Testis (tissue), 2 donors: ENCODE data around the gene MACC1.

ENCODE experiments used
- POLR2A ChIP-seq: fragments of 450-650 bp; IDR thresholded peaks from one replicate; pipeline ENCODE4 v1.6.1; 2017; ENCODE audit warnings: antibody characterized with exemption, mild to moderate bottlenecking, moderate library complexity
- TF ChIP-seq, protein P1 (sequence below), 3 experiments: fragments of 450-650 bp in 2 of 3; fragments of 200-600 bp in 1 of 3; sonication (generic) in 1 of 3; IDR thresholded peaks; one replicate each; pipeline ENCODE4 v1.5.1; 2016 to 2019; ENCODE audit warnings: antibody characterized with exemption in 3 of 3, mild to moderate bottlenecking in 2 of 3, moderate library complexity in 1 of 3

DNA sequence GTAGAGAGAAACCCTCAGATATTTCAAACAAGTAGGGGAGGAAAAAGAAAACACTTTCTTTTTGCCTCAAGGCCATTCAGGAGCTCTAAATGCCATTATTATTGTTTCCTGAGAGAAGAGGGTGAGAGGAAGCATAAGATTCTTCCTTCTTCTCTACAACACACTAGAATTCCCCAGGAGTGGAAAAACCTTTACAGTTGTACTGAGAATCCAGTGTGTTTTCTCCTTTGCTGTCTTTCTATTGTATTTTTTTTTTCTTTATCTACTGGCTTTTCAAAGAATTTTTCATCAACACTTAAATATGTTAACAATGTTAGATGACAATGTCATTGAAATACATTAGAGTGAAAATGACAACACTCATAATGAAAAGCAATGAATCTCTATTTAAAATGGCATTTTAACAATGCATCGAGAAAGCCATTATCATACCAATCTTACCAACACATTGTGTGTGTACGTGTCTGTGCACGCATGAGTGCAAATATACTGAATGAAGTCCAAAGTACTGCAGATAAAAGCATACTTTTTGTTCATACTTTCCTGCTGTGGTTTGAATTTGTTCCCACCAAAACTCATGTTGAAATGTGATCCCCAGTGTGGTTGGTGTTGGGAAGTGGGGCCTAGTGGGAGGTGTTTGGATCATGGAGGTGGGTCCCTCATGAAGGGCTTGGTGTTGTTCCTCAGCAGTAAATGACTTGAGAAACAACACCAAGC, 24.2 kb upstream of the MACC1 start:
- TF ChIP-seq, protein P1, sequence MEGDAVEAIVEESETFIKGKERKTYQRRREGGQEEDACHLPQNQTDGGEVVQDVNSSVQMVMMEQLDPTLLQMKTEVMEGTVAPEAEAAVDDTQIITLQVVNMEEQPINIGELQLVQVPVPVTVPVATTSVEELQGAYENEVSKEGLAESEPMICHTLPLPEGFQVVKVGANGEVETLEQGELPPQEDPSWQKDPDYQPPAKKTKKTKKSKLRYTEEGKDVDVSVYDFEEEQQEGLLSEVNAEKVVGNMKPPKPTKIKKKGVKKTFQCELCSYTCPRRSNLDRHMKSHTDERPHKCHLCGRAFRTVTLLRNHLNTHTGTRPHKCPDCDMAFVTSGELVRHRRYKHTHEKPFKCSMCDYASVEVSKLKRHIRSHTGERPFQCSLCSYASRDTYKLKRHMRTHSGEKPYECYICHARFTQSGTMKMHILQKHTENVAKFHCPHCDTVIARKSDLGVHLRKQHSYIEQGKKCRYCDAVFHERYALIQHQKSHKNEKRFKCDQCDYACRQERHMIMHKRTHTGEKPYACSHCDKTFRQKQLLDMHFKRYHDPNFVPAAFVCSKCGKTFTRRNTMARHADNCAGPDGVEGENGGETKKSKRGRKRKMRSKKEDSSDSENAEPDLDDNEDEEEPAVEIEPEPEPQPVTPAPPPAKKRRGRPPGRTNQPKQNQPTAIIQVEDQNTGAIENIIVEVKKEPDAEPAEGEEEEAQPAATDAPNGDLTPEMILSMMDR (IDR thresholded peaks at IDR 0.05), result no peak
- TF ChIP-seq POLR2A, result no peak
